Stimulated activated CD4-positive, alpha-beta T cell treated with anti-CD3 and anti-CD28 coated beads, Interleukin-4, amount 100 ng/mL, for 48 hours (primary cell): ENCODE results near the gene STX1A.

Source experiments
- DNase-seq, 2 donors: peaks; one replicate each; pipeline ENCODE4 v3.0.0-alpha.2; 2020; ENCODE audit warnings: low read depth in 2 of 2

Gene STX1A

GRCh38 chr7:73649576-73649975 is 69.9 kb downstream of the STX1A start:
- DNase-seq: no peak
